ENCODE measurements around the gene ARL8B.

DNA sequence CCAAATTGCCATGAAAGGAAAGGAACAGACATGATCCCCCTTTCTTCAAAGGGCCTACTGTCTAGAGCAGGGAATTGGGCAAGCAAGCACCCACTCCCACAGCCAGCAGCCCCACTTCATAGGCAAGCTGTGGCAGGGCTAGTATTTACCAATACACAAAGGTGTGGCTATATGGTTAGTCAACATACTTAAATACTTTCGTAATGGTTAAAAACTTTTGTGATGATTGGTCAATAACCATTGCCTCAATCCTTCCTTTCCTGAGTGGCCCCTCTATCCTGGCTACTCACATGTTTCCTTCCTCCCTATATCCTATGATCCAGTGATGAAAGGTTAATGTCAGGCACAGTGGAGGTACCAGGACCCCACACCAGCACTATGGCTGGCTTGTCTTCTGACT, 30.1 kb upstream of the ARL8B start:
- no peak for TF ChIP-seq EZH2 (IDR thresholded peaks at IDR 0.05; ENCODE audit: low read length, missing control alignments)
- TF ChIP-seq, protein P1, sequence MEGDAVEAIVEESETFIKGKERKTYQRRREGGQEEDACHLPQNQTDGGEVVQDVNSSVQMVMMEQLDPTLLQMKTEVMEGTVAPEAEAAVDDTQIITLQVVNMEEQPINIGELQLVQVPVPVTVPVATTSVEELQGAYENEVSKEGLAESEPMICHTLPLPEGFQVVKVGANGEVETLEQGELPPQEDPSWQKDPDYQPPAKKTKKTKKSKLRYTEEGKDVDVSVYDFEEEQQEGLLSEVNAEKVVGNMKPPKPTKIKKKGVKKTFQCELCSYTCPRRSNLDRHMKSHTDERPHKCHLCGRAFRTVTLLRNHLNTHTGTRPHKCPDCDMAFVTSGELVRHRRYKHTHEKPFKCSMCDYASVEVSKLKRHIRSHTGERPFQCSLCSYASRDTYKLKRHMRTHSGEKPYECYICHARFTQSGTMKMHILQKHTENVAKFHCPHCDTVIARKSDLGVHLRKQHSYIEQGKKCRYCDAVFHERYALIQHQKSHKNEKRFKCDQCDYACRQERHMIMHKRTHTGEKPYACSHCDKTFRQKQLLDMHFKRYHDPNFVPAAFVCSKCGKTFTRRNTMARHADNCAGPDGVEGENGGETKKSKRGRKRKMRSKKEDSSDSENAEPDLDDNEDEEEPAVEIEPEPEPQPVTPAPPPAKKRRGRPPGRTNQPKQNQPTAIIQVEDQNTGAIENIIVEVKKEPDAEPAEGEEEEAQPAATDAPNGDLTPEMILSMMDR (conservative IDR thresholded peaks at IDR 0.05 in 1 of 2, IDR thresholded peaks at IDR 0.05 in 1 of 2; ENCODE audit: low read depth in 1 of 2, low read length in 2 of 2) = no peak

Data from fibroblast of lung (primary cell).